Measurements from ENCODE around the gene PCGF1. TPM values are rescaled to one million over a fixed set of nuclear protein-coding genes. Genes with fewer than 3 reads are reported as not detected.

The PCGF1 gene
- total and polyA plus RNA-seq, 2 of the 4 experiments (the other 2 are of a cell fraction), result 23.4 to 31.4 TPM

GRCh38 chr2:74556159-74556558 lies 48.7 kb upstream of the PCGF1 start:
- Histone ChIP-seq H3K4me1 (ENCODE audit: control insufficient read depth, insufficient read depth, low read length) (peaks cover 16% of the 10 kb centered on the region), H3K14ac (replicated peaks; ENCODE audit: low read depth, low read length) (no peak overlapping the region), H2AFZ (replicated peaks; ENCODE audit: low read length, poor library complexity) (no peak overlapping the region), H3K56ac (ENCODE audit: extremely low read depth, insufficient read depth, low read length) (no peak overlapping the region), H3K4me3 (ENCODE audit: insufficient read depth, low read depth, low read length) (no peak overlapping the region), H3K27ac (ENCODE audit: insufficient read depth, low read length) (no peak overlapping the region), H3K23ac (ENCODE audit: low read depth, low read length) (no peak overlapping the region), H3K9me3 (ENCODE audit: control insufficient read depth, insufficient read depth, low read length) (no peaks in the 10 kb centered on the region), H2AK9ac (replicated peaks; ENCODE audit: low read depth, low read length, poor library complexity) (no peak overlapping the region), H4K91ac (ENCODE audit: insufficient read depth, low read depth, low read length) (no peak overlapping the region), H2BK5ac (ENCODE audit: low read depth, low read length, poor library complexity, severe bottlenecking) (no peak overlapping the region), H3K4me2 (ENCODE audit: low read depth, low read length) (peak overlapping the region; percentile 88; the same call in 1 of the 2 replicates), H2AK5ac (ENCODE audit: low read depth, low read length) (no peak overlapping the region), H2BK120ac (ENCODE audit: low read depth, low read length) (no peak overlapping the region), H3K9me1 (ENCODE audit: insufficient read depth, low read length) (0 out of 2 replicates have a peak, but pooled peaks cover 18% of the 10 kb centered on the region), H2BK15ac (ENCODE audit: low read depth, low read length) (no peak overlapping the region), H3K18ac (ENCODE audit: low read depth, low read length) (no peak overlapping the region), H4K20me1 (ENCODE audit: insufficient read depth, low read length) (no peaks in the 10 kb centered on the region; the same call in 1 of the 2 replicates), H3K27me3 (ENCODE audit: control insufficient read depth, insufficient read depth, low read length) (no peaks in the 10 kb centered on the region), H3K4ac (ENCODE audit: low read depth, low read length) (no peak overlapping the region), H4K5ac (ENCODE audit: low read depth, low read length) (no peak overlapping the region), H2BK20ac (ENCODE audit: low read depth, low read length) (no peak overlapping the region), H4K8ac (ENCODE audit: low read depth in 2 of 2, low read length in 2 of 2) (no peak overlapping the region), H3K9ac (ENCODE audit: low read depth, low read length) (no peak overlapping the region), H3K79me1 (ENCODE audit: low read depth in 1 of 2, low read length in 2 of 2) (peaks cover 8 to 53% of the 10 kb centered on the region in 2 experiments), H3K36me3 (ENCODE audit: control insufficient read depth, insufficient read depth, low read length) (peaks cover 18% of the 10 kb centered on the region)
- intact Hi-C loops (cut with micrococcal nuclease) (no loop called here), in situ Hi-C loops (cut with MboI; ENCODE audit: low sequenced_read_pairs) (no loop called here), dilution Hi-C loops (cut with HindIII; ENCODE audit: low sequenced_read_pairs, unreplicated experiment) (no loop called here)
- ChIA-PET CTCF (no interaction called here), POLR2A (ENCODE audit: unreplicated experiment) (no interaction called here)
- DNase-seq (no peak), ATAC-seq (ENCODE audit: low read depth) (no peak)
- BruUV-seq (replicated peaks), result no TSS peak
- 90% methylated on average over 4 of the region's 14 CpGs; no CpG with 5 or more reads in 1 of the 2 experiments for whole genome bisulfite sequencing, 2 experiments (ENCODE audit: extremely low coverage in 2 of 2, insufficient read length in 1 of 2)
- TF ChIP-seq NFE2L2 (IDR thresholded peaks at IDR 0.05; ENCODE audit: low read depth, low read length) (no peak), FOS (IDR thresholded peaks at IDR 0.05; ENCODE audit: low read depth, low read length) (no peak), MAFK (IDR thresholded peaks at IDR 0.05; ENCODE audit: low read depth, low read length) (no peak), USF2 (IDR thresholded peaks at IDR 0.05; ENCODE audit: low read depth, low read length) (no peak), CTCF (conservative IDR thresholded peaks at IDR 0.05; ENCODE audit: low read depth, low read length) (no peak), SMC3 (IDR thresholded peaks at IDR 0.05; ENCODE audit: low read depth, low read length) (no peak), RAD21 (IDR thresholded peaks at IDR 0.05; ENCODE audit: low read length) (no peak), MAZ (IDR thresholded peaks at IDR 0.05; ENCODE audit: borderline replicate concordance, low read depth, low read length) (no peak), CHD1 (IDR thresholded peaks at IDR 0.05; ENCODE audit: low read depth, low read length) (no peak), MXI1 (IDR thresholded peaks at IDR 0.05; ENCODE audit: borderline replicate concordance, low read depth, low read length) (no peak)
